IMR-90 (cell line): ENCODE measurements around the gene GDF10. TPM values are rescaled to one million over a fixed set of nuclear protein-coding genes. Genes with fewer than 3 reads are reported as not detected.

Experiments
- ATAC-seq: fragments of 200-7000 bp; cut with Tn5 transposase; 2 replicates; pipeline ENCODE4 v1.9.1; 2020; ENCODE audit warnings: low read depth, mild to moderate bottlenecking, moderate library complexity
- BruUV-seq: library from RNA; stranded (reverse); fragments of 400-500 nt; replicated peaks from 2 replicates; lab custom pipeline; 2021; lab: Mats Ljungman, UMichigan
- CTCF ChIA-PET: fragments of 300-600 bp; formaldehyde crosslinking; extraction: SDS; loops from one replicate; lab custom pipeline; 2021; ENCODE audit warnings: antibody characterized with exemption; lab: Yijun Ruan, JAX
- POLR2A ChIA-PET: fragments of 300-600 bp; sonication (Branson Sonifier 250); formaldehyde crosslinking; loops from one replicate; lab custom pipeline; 2022; ENCODE audit warnings: antibody characterized with exemption; ENCODE audit not compliant: unreplicated experiment; lab: Charles Lee
- DNase-seq: peaks from one replicate; pipeline ENCODE4 v3.0.0; 2013
- H2AFZ ChIP-seq: replicated peaks from 2 replicates; pipeline ENCODE3; 2013; ENCODE audit warnings: low read length, mild to moderate bottlenecking; ENCODE audit not compliant: poor library complexity
- H2AK5ac ChIP-seq: 2 replicates; pipeline ENCODE4 v1.6.1; 2013; ENCODE audit warnings: low read depth, low read length, inconsistent platforms
- H2AK9ac ChIP-seq: replicated peaks from 2 replicates; pipeline ENCODE3; 2013; ENCODE audit warnings: mild to moderate bottlenecking, low read depth, low read length, moderate library complexity; ENCODE audit not compliant: poor library complexity
- H2BK120ac ChIP-seq: 2 replicates; pipeline ENCODE4 v1.6.1; 2013; ENCODE audit warnings: low read depth, low read length, inconsistent platforms
- H2BK15ac ChIP-seq: 3 replicates; pipeline ENCODE4 v1.6.1; 2013; ENCODE audit warnings: low read depth, low read length, inconsistent platforms
- H2BK20ac ChIP-seq: 2 replicates; pipeline ENCODE4 v1.6.1; 2013; ENCODE audit warnings: low read depth, mild to moderate bottlenecking, inconsistent platforms, low read length, moderate library complexity
- H2BK5ac ChIP-seq: 2 replicates; pipeline ENCODE4 v1.6.1; 2013; ENCODE audit warnings: mild to moderate bottlenecking, low read depth, low read length, inconsistent platforms; ENCODE audit not compliant: poor library complexity, severe bottlenecking
- H3K14ac ChIP-seq: replicated peaks from 2 replicates; pipeline ENCODE4 v1.6.1; 2013; ENCODE audit warnings: low read depth, low read length, inconsistent platforms
- H3K18ac ChIP-seq: 2 replicates; pipeline ENCODE4 v1.6.1; 2013; ENCODE audit warnings: low read depth, low read length, control low read depth
- H3K23ac ChIP-seq: 2 replicates; pipeline ENCODE4 v1.6.1; 2013; ENCODE audit warnings: low read depth, low read length, inconsistent platforms
- H3K27ac ChIP-seq: 2 replicates; pipeline ENCODE4 v1.5.1; 2013; ENCODE audit warnings: mild to moderate bottlenecking, control low read depth, low read length; ENCODE audit not compliant: insufficient read depth
- H3K27me3 ChIP-seq: 2 replicates; pipeline ENCODE4 v1.6.1; 2013; ENCODE audit warnings: low read length; ENCODE audit not compliant: control insufficient read depth, insufficient read depth
- H3K36me3 ChIP-seq: 2 replicates; pipeline ENCODE4 v1.6.1; 2013; ENCODE audit warnings: low read length, mixed read lengths; ENCODE audit not compliant: control insufficient read depth, insufficient read depth
- H3K4ac ChIP-seq: 2 replicates; pipeline ENCODE4 v1.6.1; 2013; ENCODE audit warnings: low read depth, low read length, inconsistent platforms
- H3K4me1 ChIP-seq: 2 replicates; pipeline ENCODE4 v1.6.1; 2013; ENCODE audit warnings: low read length, mixed read lengths; ENCODE audit not compliant: control insufficient read depth, insufficient read depth
- H3K4me2 ChIP-seq: 2 replicates; pipeline ENCODE4 v1.6.1; 2013; ENCODE audit warnings: low read depth, mild to moderate bottlenecking, control low read depth, low read length, moderate library complexity
- H3K4me3 ChIP-seq: 2 replicates; pipeline ENCODE4 v1.5.1; 2013; ENCODE audit warnings: low read depth, mild to moderate bottlenecking, control low read depth, low read length, moderate library complexity; ENCODE audit not compliant: insufficient read depth
- H3K56ac ChIP-seq: 2 replicates; pipeline ENCODE4 v1.6.1; 2013; ENCODE audit warnings: low read length, inconsistent platforms; ENCODE audit not compliant: insufficient read depth; ENCODE audit errors: extremely low read depth
- H3K79me1 ChIP-seq, 2 experiments: 2 replicates each; pipeline ENCODE4 v1.6.1; 2013; ENCODE audit warnings: low read length in 2 of 2, inconsistent platforms in 1 of 2, low read depth in 1 of 2
- H3K9ac ChIP-seq: 2 replicates; pipeline ENCODE4 v1.6.1; 2013; ENCODE audit warnings: low read depth, low read length, control low read depth
- H3K9me1 ChIP-seq: 2 replicates; pipeline ENCODE4 v1.6.1; 2013; ENCODE audit warnings: low read length, inconsistent platforms; ENCODE audit not compliant: insufficient read depth
- H3K9me3 ChIP-seq: 2 replicates; pipeline ENCODE4 v1.6.1; 2013; ENCODE audit warnings: low read length; ENCODE audit not compliant: control insufficient read depth, insufficient read depth
- H4K20me1 ChIP-seq: 2 replicates; pipeline ENCODE4 v1.6.1; 2013; ENCODE audit warnings: low read length, inconsistent platforms; ENCODE audit not compliant: insufficient read depth
- H4K5ac ChIP-seq: 2 replicates; pipeline ENCODE4 v1.6.1; 2013; ENCODE audit warnings: mild to moderate bottlenecking, low read depth, low read length, control low read depth
- H4K8ac ChIP-seq, 2 experiments: 2 replicates each; pipeline ENCODE4 v1.6.1; 2013; ENCODE audit warnings: low read depth in 2 of 2, low read length in 2 of 2, control low read depth in 1 of 2, inconsistent platforms in 1 of 2
- H4K91ac ChIP-seq: 2 replicates; pipeline ENCODE4 v1.6.1; 2013; ENCODE audit warnings: low read depth, low read length, inconsistent platforms; ENCODE audit not compliant: insufficient read depth
- BHLHE40 ChIP-seq: fragments of 150-350 bp; IDR thresholded peaks from 2 replicates; pipeline ENCODE4 v1.6.1; 2016; ENCODE audit warnings: mild to moderate bottlenecking, low read depth, low read length
- CEBPB ChIP-seq: IDR thresholded peaks from 2 replicates; pipeline ENCODE4 v1.6.1; 2012; ENCODE audit warnings: low read depth, low read length, improper control_type of control experiment
- CHD1 ChIP-seq: IDR thresholded peaks from 2 replicates; pipeline ENCODE4 v1.6.1; 2012; ENCODE audit warnings: low read depth, low read length, improper control_type of control experiment
- ELK1 ChIP-seq: fragments of 150-350 bp; IDR thresholded peaks from 2 replicates; pipeline ENCODE4 v1.6.1; 2016; ENCODE audit warnings: low read depth, mild to moderate bottlenecking, low read length, moderate library complexity, borderline replicate concordance
- MAFK ChIP-seq: IDR thresholded peaks from 2 replicates; pipeline ENCODE4 v1.6.1; 2012; ENCODE audit warnings: low read depth, low read length, improper control_type of control experiment
- MAZ ChIP-seq: IDR thresholded peaks from 2 replicates; pipeline ENCODE4 v1.6.1; 2012; ENCODE audit warnings: low read depth, mild to moderate bottlenecking, low read length, improper control_type of control experiment, moderate library complexity, borderline replicate concordance
- MXI1 ChIP-seq: IDR thresholded peaks from 2 replicates; pipeline ENCODE4 v1.6.1; 2012; ENCODE audit warnings: low read depth, mild to moderate bottlenecking, low read length, moderate library complexity, borderline replicate concordance
- NFE2L2 ChIP-seq: fragments of 150-350 bp; IDR thresholded peaks from 2 replicates; pipeline ENCODE4 v1.6.1; 2016; ENCODE audit warnings: low read depth, mild to moderate bottlenecking, low read length
- POLR2A ChIP-seq: IDR thresholded peaks from 2 replicates; pipeline ENCODE4 v1.6.1; 2012; ENCODE audit warnings: mild to moderate bottlenecking, low read depth, low read length
- RFX5 ChIP-seq: IDR thresholded peaks from 2 replicates; pipeline ENCODE4 v1.8.0; 2012; ENCODE audit warnings: low read depth, mild to moderate bottlenecking, low read length, moderate library complexity
- WGBS, 2 experiments: methylation state at CpG; one replicate each; pipeline versions ENCODE4 v1.1.5 to v1.1.7; 2013; ENCODE audit warnings: missing lambda C conversion rate in 2 of 2; ENCODE audit not compliant: insufficient read length in 1 of 2; ENCODE audit errors: extremely low coverage in 2 of 2; 5-methylcytosine and 5-hydroxymethylcytosine counted together
- dilution Hi-C: fragments of 300-500 bp; cut with HindIII; formaldehyde crosslinking; loops from one replicate; pipeline ENCODE4 v1.14.3; 2018; ENCODE audit warnings: low sequenced_read_pairs; ENCODE audit not compliant: unreplicated experiment
- in situ Hi-C: fragments of 300-500 bp; cut with MboI; formaldehyde crosslinking; loops from 3 replicates; pipeline ENCODE4 v1.14.3; 2019; ENCODE audit warnings: low sequenced_read_pairs, inconsistent platforms, mixed read lengths
- intact Hi-C: fragments of 100-400 bp; cut with micrococcal nuclease; formaldehyde crosslinking; loops from 2 replicates; pipeline ENCODE4 v1.10.0; 2022
- polyA plus RNA-seq, 3 experiments: library from polyadenylated mRNA; depleted of rRNA; stranded (reverse); fragments of >200 nt; gene quantifications; 2 replicates each; pipeline ENCODE4 v1.2.3, GENCODE V29; 2012; ENCODE audit warnings: low replicate concordance in 1 of 3
- total RNA-seq: library from RNA; depleted of rRNA; stranded (reverse); fragments of >200 nt; gene quantifications from 2 replicates; pipeline ENCODE4 v1.2.3, GENCODE V29; 2012
- TF ChIP-seq, protein P1 (sequence below): conservative IDR thresholded peaks from 2 replicates; pipeline ENCODE4 v1.5.1; 2012; ENCODE audit warnings: mild to moderate bottlenecking, low read depth, low read length, improper control_type of control experiment

The GDF10 gene
- total and polyA plus RNA-seq, 2 of the 4 experiments (the other 2 are of a cell fraction): 0.34 TPM; not detected in 1

DNA sequence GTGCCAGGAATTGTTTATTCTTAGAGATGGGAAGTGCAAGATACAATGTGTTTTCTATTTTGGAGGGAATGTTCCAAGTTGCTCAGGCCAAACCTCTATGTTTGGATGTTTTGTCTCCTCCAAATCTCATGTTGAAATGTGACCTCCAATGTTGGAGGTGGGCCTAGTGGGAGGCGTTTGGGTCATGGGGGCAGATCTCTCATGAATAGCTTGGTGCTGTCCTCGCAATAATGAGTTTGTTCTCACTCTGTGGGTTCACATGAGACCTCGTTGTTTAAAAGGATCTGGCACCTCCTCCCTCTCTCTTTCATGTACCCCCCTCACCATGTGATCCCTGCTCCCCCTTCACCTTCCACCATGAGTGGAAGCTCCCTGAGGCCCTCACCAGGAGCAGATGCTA lies 8.3 kb upstream of the GDF10 start:
- Histone ChIP-seq H4K91ac (no peak overlapping the region), H3K14ac (no peak overlapping the region), H3K9me1 (no peaks in the 10 kb centered on the region), H3K27me3 (peaks cover 47% of the 10 kb centered on the region), H3K79me1 (no peaks in the 10 kb centered on the region), H2BK120ac (no peak overlapping the region), H3K4me3 (no peak overlapping the region), H3K36me3 (no peaks in the 10 kb centered on the region), H2BK15ac (no peak overlapping the region), H3K4ac (no peak overlapping the region), H3K56ac (no peak overlapping the region), H3K9ac (no peak overlapping the region), H4K20me1 (no peaks in the 10 kb centered on the region), H2AK5ac (no peak overlapping the region), H4K5ac (no peak overlapping the region), H3K18ac (no peak overlapping the region), H3K4me2 (no peak overlapping the region), H3K9me3 (no peaks in the 10 kb centered on the region; the same call in 1 of the 2 replicates), H3K27ac (no peak overlapping the region), H3K23ac (no peak overlapping the region), H2BK5ac (no peak overlapping the region), H2AFZ (no peak overlapping the region), H2BK20ac (no peak overlapping the region), H4K8ac (no peak overlapping the region), H3K4me1 (no peaks in the 10 kb centered on the region; the same call in 1 of the 2 replicates), H2AK9ac (no peak overlapping the region)
- intact Hi-C loops (no loop called here), dilution Hi-C loops (no loop called here), in situ Hi-C loops (no loop called here)
- no peak for TF ChIP-seq MXI1
- no peak for TF ChIP-seq ELK1
- no peak for TF ChIP-seq POLR2A
- no peak for TF ChIP-seq MAZ
- TF ChIP-seq RFX5: no peak
- TF ChIP-seq BHLHE40: no peak
- TF ChIP-seq MAFK: no peak
- TF ChIP-seq CHD1: no peak
- no peak for TF ChIP-seq CEBPB
- TF ChIP-seq, protein P1, sequence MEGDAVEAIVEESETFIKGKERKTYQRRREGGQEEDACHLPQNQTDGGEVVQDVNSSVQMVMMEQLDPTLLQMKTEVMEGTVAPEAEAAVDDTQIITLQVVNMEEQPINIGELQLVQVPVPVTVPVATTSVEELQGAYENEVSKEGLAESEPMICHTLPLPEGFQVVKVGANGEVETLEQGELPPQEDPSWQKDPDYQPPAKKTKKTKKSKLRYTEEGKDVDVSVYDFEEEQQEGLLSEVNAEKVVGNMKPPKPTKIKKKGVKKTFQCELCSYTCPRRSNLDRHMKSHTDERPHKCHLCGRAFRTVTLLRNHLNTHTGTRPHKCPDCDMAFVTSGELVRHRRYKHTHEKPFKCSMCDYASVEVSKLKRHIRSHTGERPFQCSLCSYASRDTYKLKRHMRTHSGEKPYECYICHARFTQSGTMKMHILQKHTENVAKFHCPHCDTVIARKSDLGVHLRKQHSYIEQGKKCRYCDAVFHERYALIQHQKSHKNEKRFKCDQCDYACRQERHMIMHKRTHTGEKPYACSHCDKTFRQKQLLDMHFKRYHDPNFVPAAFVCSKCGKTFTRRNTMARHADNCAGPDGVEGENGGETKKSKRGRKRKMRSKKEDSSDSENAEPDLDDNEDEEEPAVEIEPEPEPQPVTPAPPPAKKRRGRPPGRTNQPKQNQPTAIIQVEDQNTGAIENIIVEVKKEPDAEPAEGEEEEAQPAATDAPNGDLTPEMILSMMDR: no peak
- TF ChIP-seq NFE2L2: no peak
- DNase-seq: no peak
- CTCF ChIA-PET: no interaction called here
- POLR2A ChIA-PET: no interaction called here
- no peak for ATAC-seq
- BruUV-seq: no TSS peak
- WGBS, 2 experiments: no CpG with 5 or more reads among the region's 3 CpGs
